Measurements from ENCODE around the gene SCAF8.

DNA sequence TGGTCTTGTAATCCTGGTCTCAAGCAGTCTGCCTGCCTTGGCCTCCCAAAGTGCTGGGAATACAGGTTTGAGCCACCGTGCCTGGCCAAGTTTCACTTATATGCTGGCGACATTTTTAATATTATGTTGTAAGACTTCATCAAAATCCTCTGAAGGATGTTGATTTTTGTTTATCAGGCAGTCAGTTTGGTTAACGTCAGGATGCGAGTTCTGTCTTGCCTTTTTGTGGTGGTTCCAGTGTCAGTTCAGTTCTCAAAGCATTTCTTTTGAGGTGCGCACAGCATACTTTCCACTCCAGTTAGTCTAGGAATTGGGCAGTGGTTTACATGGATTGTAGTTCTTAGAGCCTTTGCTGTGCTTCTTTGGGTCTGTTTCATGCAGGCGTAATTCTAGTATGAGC lies 24.9 kb downstream of the SCAF8 start:
- TF ChIP-seq ZNF670 (tag by site-specific recombination; IDR thresholded peaks at IDR 0.05; ENCODE audit: low read depth) (no peak), ZNF660 (tag by site-specific recombination; IDR thresholded peaks at IDR 0.05) (no peak), ZNF354C (tag by site-specific recombination; IDR thresholded peaks at IDR 0.05; ENCODE audit: borderline replicate concordance, low read depth) (no peak)
- TF ChIP-seq, protein P1, sequence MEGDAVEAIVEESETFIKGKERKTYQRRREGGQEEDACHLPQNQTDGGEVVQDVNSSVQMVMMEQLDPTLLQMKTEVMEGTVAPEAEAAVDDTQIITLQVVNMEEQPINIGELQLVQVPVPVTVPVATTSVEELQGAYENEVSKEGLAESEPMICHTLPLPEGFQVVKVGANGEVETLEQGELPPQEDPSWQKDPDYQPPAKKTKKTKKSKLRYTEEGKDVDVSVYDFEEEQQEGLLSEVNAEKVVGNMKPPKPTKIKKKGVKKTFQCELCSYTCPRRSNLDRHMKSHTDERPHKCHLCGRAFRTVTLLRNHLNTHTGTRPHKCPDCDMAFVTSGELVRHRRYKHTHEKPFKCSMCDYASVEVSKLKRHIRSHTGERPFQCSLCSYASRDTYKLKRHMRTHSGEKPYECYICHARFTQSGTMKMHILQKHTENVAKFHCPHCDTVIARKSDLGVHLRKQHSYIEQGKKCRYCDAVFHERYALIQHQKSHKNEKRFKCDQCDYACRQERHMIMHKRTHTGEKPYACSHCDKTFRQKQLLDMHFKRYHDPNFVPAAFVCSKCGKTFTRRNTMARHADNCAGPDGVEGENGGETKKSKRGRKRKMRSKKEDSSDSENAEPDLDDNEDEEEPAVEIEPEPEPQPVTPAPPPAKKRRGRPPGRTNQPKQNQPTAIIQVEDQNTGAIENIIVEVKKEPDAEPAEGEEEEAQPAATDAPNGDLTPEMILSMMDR (tag by site-specific recombination; IDR thresholded peaks at IDR 0.05), result no peak
- TF ChIP-seq, protein P2, sequence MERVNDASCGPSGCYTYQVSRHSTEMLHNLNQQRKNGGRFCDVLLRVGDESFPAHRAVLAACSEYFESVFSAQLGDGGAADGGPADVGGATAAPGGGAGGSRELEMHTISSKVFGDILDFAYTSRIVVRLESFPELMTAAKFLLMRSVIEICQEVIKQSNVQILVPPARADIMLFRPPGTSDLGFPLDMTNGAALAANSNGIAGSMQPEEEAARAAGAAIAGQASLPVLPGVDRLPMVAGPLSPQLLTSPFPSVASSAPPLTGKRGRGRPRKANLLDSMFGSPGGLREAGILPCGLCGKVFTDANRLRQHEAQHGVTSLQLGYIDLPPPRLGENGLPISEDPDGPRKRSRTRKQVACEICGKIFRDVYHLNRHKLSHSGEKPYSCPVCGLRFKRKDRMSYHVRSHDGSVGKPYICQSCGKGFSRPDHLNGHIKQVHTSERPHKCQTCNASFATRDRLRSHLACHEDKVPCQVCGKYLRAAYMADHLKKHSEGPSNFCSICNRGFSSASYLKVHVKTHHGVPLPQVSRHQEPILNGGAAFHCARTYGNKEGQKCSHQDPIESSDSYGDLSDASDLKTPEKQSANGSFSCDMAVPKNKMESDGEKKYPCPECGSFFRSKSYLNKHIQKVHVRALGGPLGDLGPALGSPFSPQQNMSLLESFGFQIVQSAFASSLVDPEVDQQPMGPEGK (tag by site-specific recombination; IDR thresholded peaks at IDR 0.05), result no peak
- TF ChIP-seq, protein P3, sequence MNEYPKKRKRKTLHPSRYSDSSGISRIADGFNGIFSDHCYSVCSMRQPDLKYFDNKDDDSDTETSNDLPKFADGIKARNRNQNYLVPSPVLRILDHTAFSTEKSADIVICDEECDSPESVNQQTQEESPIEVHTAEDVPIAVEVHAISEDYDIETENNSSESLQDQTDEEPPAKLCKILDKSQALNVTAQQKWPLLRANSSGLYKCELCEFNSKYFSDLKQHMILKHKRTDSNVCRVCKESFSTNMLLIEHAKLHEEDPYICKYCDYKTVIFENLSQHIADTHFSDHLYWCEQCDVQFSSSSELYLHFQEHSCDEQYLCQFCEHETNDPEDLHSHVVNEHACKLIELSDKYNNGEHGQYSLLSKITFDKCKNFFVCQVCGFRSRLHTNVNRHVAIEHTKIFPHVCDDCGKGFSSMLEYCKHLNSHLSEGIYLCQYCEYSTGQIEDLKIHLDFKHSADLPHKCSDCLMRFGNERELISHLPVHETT (tag by site-specific recombination; IDR thresholded peaks at IDR 0.05), result no peak

Data from HEK293 (cell line).